ENCODE measurements around the gene PRM1.

PRM1 gene

DNA sequence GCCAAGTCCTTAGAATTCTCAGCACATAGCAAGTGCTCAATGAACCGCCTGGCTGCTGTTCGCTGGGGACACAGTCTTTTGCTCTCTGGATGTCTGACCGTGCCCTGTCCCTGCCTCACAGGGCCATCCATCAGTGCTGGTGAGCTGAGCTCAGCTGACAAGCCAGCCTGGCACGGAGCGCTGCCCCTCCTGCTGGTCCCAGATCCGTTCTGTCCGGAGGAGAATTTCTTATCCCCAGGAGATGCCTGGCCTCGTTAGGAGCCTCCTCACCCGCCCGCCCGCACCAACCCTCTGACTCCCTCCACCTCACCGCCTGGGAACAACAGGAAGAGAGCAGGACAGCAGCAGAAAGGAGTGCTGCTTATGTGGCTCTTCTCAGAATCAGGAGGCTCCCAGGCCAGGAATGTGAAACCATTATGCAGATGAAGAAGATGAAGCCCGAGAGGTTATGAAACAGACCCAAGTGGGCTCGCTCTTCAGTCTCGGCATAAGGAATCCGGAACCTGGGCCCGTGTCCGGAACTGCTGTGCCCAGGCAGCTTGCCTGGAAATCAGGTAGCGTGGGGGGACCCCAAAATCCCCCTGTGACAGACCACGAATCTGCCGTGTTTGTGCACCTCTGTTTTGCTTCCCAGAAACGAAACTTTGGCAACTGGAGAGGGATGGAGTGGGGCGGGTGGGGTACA, 35.3 kb upstream of the PRM1 start:
- no peaks in the 10 kb centered on the region for H3K36me3 ChIP-seq

DNA sequence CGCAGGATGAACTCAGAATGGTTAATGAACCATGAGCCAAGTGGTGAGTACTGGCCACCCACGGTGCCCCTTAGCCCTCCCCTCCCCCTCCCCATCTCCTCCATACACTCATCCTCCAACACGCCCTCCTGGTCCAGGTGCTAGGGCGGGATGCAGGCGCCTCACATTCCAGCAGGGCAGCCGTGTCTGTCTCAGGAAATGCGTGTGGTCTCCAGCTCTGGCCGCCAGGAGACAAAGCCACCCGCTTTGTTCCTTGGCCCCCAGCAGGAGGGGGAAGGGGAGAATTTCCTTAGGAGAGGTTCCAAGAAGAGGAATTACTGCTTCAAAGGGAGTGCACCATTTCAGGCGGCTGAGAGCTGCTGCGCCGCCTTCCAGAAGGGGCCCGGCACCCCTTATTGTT, 34.4 kb upstream of the PRM1 start:
- H3K4me1 ChIP-seq (ENCODE audit: control insufficient read depth in 1 of 2, insufficient read depth in 1 of 2, low read depth in 1 of 2, low read length in 1 of 2): peaks cover 20 to 24% of the 10 kb centered on the region in 2 experiments
- no peak overlapping the region for H3K4me3 ChIP-seq (ENCODE audit: low read depth in 1 of 2, low read length in 1 of 2)
- no peak overlapping the region for H3K27ac ChIP-seq
- H3K36me3 ChIP-seq: no peaks in the 10 kb centered on the region
- TF ChIP-seq, protein P1, sequence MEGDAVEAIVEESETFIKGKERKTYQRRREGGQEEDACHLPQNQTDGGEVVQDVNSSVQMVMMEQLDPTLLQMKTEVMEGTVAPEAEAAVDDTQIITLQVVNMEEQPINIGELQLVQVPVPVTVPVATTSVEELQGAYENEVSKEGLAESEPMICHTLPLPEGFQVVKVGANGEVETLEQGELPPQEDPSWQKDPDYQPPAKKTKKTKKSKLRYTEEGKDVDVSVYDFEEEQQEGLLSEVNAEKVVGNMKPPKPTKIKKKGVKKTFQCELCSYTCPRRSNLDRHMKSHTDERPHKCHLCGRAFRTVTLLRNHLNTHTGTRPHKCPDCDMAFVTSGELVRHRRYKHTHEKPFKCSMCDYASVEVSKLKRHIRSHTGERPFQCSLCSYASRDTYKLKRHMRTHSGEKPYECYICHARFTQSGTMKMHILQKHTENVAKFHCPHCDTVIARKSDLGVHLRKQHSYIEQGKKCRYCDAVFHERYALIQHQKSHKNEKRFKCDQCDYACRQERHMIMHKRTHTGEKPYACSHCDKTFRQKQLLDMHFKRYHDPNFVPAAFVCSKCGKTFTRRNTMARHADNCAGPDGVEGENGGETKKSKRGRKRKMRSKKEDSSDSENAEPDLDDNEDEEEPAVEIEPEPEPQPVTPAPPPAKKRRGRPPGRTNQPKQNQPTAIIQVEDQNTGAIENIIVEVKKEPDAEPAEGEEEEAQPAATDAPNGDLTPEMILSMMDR (IDR thresholded peaks at IDR 0.05): no peak
- no peaks in the 10 kb centered on the region for H3K9me3 ChIP-seq
- no peaks in the 10 kb centered on the region for H3K27me3 ChIP-seq

More for the DNA sequence above, 35.3 kb upstream of the PRM1 start:
- H3K4me3 ChIP-seq (ENCODE audit: low read depth in 1 of 2, low read length in 1 of 2): no peak overlapping the region
- H3K4me1 ChIP-seq (ENCODE audit: control insufficient read depth in 1 of 2, insufficient read depth in 1 of 2, low read depth in 1 of 2, low read length in 1 of 2): peaks cover 11 to 16% of the 10 kb centered on the region in 2 experiments
- TF ChIP-seq, protein P1 (IDR thresholded peaks at IDR 0.05): no peak
- H3K27me3 ChIP-seq: no peaks in the 10 kb centered on the region
- no peak overlapping the region for H3K27ac ChIP-seq
- no peaks in the 10 kb centered on the region for H3K9me3 ChIP-seq

DNA sequence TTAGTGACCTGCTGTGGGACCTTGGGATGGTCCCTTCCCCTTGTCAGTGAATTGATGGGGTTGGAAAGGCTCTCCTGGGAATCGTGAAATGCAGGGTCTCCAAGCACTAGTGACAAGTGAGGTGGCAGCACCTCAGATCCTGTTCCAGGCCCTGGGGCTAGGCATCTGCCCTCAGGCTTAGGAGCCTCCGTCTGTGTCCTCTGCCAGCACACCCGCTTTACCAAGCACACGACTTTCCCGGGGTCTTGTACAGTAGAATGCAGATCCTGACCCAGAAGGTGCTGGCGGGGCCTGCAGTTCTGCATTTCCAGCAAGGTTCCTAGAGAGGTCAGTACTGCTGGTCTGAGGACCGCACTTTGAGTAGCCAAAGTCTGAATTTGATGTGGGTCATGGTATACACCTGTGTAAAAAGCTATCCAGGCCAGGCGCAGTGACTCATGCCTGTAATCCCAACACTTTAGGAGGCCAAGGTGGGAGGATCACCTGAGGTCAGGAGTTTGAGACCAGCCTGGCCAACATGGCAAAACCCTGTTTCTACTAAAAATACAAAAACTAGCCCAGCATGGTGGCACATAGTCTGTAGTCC, 33.3 kb upstream of the PRM1 start:
- H3K36me3 ChIP-seq: no peaks in the 10 kb centered on the region
- H3K4me3 ChIP-seq (ENCODE audit: low read depth in 1 of 2, low read length in 1 of 2): no peak overlapping the region
- H3K9me3 ChIP-seq: no peaks in the 10 kb centered on the region
- H3K27ac ChIP-seq: no peak overlapping the region
- TF ChIP-seq, protein P1 (IDR thresholded peaks at IDR 0.05): no peak
- peaks cover 30 to 35% of the 10 kb centered on the region in 2 experiments for H3K4me1 ChIP-seq (ENCODE audit: control insufficient read depth in 1 of 2, insufficient read depth in 1 of 2, low read depth in 1 of 2, low read length in 1 of 2)
- no peaks in the 10 kb centered on the region for H3K27me3 ChIP-seq

DNA sequence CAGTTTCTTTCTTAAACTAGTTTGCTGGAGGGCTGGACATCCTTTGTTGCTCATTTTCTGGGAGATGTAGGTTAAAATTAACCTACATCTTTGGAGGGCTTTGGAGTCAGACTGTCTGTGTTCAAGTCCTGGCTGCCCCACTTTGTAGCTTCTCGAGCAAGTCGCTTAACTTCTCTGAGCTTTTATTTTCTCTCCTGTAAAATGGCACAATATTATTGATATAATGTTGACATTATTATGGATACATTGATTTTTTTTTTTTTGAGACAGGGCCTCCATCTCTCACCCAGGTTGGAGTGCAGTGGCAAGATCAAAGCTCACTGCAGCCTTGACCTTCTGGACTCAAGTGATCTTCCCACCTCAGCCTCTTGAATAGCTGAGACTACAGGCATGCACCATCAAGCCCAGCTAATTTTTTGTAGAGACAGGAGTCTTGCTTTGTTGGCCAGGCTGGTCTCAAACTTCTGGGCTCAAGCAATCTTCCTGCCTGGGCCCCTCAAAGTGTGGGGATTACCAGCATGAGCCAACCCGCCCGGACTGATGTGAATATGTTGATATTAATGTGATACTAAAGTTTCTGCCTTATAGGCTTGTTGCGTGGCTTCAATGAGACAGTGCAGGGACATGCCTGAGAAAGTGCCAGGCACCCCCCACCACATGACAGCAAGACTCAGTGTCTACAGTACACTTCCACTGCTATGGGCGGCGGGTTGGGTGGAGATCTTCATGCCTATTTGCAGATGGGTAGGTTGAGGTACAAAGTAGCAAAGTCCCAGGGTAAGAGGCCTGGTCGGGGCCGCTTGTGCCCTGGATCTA, 32.6 kb upstream of the PRM1 start:
- TF ChIP-seq, protein P1 (IDR thresholded peaks at IDR 0.05): no peak
- no peaks in the 10 kb centered on the region for H3K36me3 ChIP-seq
- H3K27me3 ChIP-seq: no peaks in the 10 kb centered on the region
- H3K9me3 ChIP-seq: no peaks in the 10 kb centered on the region
- no peak overlapping the region for H3K27ac ChIP-seq
- H3K4me3 ChIP-seq (ENCODE audit: low read depth in 1 of 2, low read length in 1 of 2): no peak overlapping the region
- H3K4me1 ChIP-seq (ENCODE audit: control insufficient read depth in 1 of 2, insufficient read depth in 1 of 2, low read depth in 1 of 2, low read length in 1 of 2): peaks cover 36 to 42% of the 10 kb centered on the region in 2 experiments

DNA sequence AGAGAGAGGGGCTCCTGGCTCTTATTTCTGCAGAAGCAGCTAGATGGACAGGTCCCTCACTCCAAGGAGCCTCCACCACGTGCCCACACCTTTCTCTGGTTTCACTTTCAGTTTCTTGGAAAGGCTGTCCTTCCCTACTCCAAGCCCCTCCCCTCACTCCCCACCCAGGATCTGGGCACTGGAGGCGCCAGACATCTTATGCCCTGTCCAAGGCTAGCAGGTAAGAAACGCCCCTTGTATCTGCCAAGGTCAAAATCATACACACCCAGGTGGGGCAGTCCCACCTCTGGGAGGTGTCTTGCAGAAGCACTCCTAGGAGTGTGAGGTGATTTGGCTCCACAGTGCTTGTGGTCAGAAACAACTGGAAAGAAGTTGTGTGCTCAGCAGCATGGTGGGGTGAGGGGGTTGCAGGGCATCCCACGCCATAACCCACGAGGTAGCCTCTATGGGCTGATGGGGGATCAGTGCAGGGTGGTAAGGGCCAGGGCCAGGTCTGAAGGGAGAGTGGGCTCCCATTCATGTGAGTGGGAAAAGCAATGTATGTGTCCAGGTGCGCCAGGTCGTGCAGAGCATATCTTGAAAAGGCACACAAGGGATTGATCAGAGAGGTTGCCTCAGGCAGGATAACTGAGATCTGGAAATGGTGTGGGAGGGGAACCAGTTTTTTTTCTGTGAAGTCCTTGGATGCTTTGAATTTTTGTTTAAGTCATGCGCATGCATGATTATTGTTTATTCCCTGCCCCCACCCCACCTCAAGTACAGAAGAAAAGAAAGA, 31.8 kb upstream of the PRM1 start:
- Histone ChIP-seq H3K36me3 (no peaks in the 10 kb centered on the region), H3K9me3 (no peaks in the 10 kb centered on the region), H3K4me1 (ENCODE audit: control insufficient read depth in 1 of 2, insufficient read depth in 1 of 2, low read depth in 1 of 2, low read length in 1 of 2) (peaks cover 44 to 50% of the 10 kb centered on the region in 2 experiments), H3K27ac (peak overlapping the region; percentile 70), H3K27me3 (no peaks in the 10 kb centered on the region), H3K4me3 (ENCODE audit: low read depth in 1 of 2, low read length in 1 of 2) (peak overlapping the region in 1 of 2 experiments; percentile 10)
- TF ChIP-seq, protein P1 (IDR thresholded peaks at IDR 0.05): no peak
